Right lung (tissue), 5 donors: ENCODE measurements around the gene ANKH. TPM values are rescaled to one million over a fixed set of nuclear protein-coding genes. Genes with fewer than 3 reads are reported as not detected.
A peak's percentile ranks its signal among the peaks of the same experiment; 100 is the strongest.

Experiments used
- DNase-seq, 2 donors: peaks; one replicate each; pipeline ENCODE4 v3.0.0-alpha.2; 2013
- polyA plus RNA-seq, 5 donors: library from polyadenylated mRNA; unstranded; fragments of 120-200 nt; gene quantifications; one replicate each; pipeline versions ENCODE4 v1.2.1 to v1.2.3, GENCODE V29; 2013; ENCODE audit warnings: inconsistent platforms in 1 of 5, low replicate concordance in 1 of 5; ENCODE audit not compliant: insufficient read length in 5 of 5, insufficient read depth in 1 of 5

The ANKH gene
- polyA plus RNA-seq, 5 donors: 6.9 to 11.1 (median 9.3) TPM

GRCh38 chr5:14665949-14666348 is 205.6 kb downstream of the ANKH start:
- DNase-seq: no peak

- peak in 1 of 2 donors; percentile 30 for DNase-seq
Measured at GRCh38 chr5:14665101-14665822, 206.3 kb downstream of the ANKH start.

GRCh38 chr5:14664270-14665100 is 207.1 kb downstream of the ANKH start, which contains the start of gene OTULIN:
Gene OTULIN, plus strand, starts transcription at chr5:14664718. Its CDS starts 108 bp downstream, at chr5:14664826.
- peak; percentile 95 to 96 for DNase-seq

DNA sequence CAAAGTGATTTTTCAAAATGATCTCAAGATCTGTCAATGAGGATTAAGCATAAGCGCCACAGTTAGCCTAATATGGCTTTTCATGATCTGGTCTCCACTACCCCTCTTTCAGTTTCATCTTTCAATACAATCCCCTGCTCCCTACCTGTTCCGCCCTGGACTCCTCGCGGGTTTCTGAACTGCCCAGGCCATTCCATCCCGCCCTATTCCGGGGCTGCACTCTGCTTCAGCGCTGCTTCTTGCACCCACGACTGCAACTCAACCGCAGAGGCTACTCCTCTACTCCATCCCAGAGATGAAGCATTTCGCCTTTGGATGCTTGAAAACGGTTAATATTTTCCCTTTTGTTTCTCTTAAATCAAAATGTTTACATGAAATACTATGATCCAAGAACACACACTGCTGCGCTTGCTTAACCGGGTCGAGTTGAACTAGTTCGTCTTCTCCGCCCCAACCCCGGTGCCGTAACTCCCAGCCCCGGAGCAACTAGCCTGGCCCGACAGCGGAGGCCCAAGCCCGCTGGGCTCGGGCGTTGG is 207.8 kb downstream of the ANKH start:
- no peak for DNase-seq

DNA sequence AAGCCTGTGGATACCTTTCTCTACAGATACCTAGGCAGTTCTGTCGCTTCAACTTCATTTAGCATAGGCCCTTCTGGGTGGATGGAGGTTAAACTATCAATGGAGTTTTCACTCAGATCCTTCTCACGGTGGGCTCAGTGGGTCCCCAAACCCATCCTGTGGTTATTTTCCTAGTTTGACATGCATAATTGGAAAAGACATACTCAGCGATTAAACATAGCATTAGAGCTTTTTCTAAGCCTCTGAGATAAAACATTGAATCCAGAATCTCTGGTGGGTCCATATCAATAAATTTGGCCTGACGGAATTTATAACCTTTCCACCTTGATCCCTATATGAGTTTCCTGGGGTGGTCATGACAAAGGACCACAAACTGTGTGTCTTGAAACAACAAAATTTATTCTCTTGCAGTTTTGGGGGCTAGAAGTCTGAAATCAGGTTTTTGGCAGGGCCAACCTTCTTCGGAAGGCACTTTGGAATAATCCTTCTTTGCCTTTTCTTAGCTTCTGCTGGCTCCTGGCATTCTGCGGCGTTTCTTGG is 208.8 kb downstream of the ANKH start:
- DNase-seq: no peak

DNA sequence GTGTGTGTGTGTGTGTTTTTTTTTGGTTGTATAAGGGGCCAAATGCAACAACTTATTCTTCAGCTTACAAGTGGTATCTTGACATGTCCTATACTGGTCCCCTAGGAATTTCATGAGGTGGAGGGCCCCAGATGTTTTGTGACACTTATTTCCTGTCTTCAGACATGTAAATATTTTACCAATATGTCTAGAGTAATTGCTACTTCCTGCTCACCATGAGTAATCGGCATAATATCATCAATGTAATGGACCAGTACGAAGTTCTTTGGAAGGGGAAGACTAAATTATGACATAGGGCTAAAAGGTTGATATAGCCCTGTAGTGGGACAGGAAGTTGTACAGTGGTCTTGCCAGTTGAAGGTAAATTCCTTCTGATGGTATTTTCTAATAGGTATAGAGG is 210.7 kb downstream of the ANKH start:
- DNase-seq: no peak

- no peak for DNase-seq
Measured at GRCh38 chr5:14659821-14660607, 211.6 kb downstream of the ANKH start.

DNA sequence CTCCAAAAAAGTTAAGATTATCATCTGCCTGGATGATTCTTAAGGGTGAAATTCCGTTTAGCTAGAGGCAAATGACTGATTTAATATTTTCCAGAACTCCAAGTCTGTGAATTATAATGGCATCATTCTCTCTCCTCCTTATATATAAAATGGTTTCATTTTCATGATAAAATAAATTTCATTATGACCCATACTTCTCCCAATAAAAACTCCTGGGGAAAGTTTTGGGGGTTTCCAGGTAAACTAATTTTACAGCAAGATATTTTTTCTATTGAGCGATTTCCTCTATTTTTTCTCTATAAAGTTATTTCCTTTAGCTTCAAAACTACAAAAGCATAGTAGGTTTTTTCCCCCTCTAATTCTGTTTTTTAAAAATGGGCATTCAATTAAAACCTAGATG is 214.7 kb downstream of the ANKH start:
- no peak for DNase-seq

GRCh38 chr5:14655146-14655741 is 216.3 kb downstream of the ANKH start:
- no peak for DNase-seq

Other genes starting within 250 kb of the ANKH start
- 10 to 100 TPM; 17.9 to 22.4 (median 19.6) TPM for gene OTULIN, start 207.1 kb downstream of the ANKH start, polyA plus RNA-seq